ENCODE data around the gene GABPA. TPM values are rescaled to one million over a fixed set of nuclear protein-coding genes. Genes with fewer than 3 reads are reported as not detected.
"Not testable (repeated sequence)": the region's sequence is repeated elsewhere in the genome, so short reads cannot be mapped to it uniquely, and the experiment has no call there.

GABPA gene
- total RNA-seq, 1 experiment from 2014 or later = 29.6 TPM

DNA sequence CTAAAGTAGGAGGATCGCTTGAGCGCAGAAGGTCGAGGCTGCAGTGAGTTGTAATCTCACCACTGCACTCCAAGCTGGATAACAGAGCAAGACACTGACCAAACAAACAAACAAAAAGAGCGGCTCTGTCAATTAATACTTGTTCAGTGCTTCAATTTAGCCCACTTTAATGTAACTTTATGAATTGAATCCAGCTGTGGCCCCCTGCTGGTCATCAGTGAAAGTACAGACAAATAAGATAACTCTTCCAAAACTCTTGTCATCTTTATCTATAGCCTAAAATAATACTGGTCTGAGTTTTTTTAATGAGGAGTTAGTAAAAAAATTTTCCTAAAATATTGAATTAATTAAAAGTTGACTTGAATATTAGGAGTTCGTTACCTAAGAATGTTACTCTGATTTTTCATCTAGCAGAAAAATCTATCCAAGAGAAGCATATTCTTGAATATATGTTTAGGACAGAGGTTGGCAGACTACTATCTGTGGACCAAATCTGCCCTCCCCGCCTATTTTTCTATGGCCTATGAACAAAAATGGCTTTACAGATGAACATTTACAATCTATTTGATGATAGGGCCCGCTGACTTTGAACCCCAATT is 26.2 kb upstream of the GABPA start:
- H3K27ac ChIP-seq (ENCODE audit: low read length) = no peak overlapping the region
- H3K79me2 ChIP-seq (ENCODE audit: low read length) = no peaks in the 10 kb centered on the region
- no peak overlapping the region for H3K9ac ChIP-seq (ENCODE audit: low read length)
- no peaks in the 10 kb centered on the region for H3K36me3 ChIP-seq (ENCODE audit: insufficient read depth, low read length)
- no peak overlapping the region for H3K4me2 ChIP-seq (ENCODE audit: low read depth, low read length, poor library complexity, severe bottlenecking)
- H3K4me1 ChIP-seq (ENCODE audit: low read length) = peaks cover 5% of the 10 kb centered on the region; the same call in 1 of the 2 replicates
- H3K4me3 ChIP-seq (ENCODE audit: low read length) = no peak overlapping the region
- no peaks in the 10 kb centered on the region; the same call in 1 of the 2 replicates for H4K20me1 ChIP-seq (ENCODE audit: insufficient read depth, low read depth, low read length)
- H2AFZ ChIP-seq (ENCODE audit: low read length) = no peak overlapping the region
- no peaks in the 10 kb centered on the region for H3K9me2 ChIP-seq (replicated peaks; ENCODE audit: insufficient read depth, low read length)
- no peaks in the 10 kb centered on the region for H3K9me3 ChIP-seq (ENCODE audit: low read length)
- peak; percentile 78 for DNase-seq
- no peaks in the 10 kb centered on the region for H3K27me3 ChIP-seq (ENCODE audit: low read length)

- Histone ChIP-seq H3K4me3 (ENCODE audit: low read length) (no peak overlapping the region), H3K9me3 (ENCODE audit: low read length) (no peaks in the 10 kb centered on the region), H3K27me3 (ENCODE audit: low read length) (no peaks in the 10 kb centered on the region), H3K4me2 (ENCODE audit: low read depth, low read length, poor library complexity, severe bottlenecking) (no peak overlapping the region), H2AFZ (ENCODE audit: low read length) (peak overlapping the region; percentile 11; the same call in 1 of the 2 replicates), H3K9ac (ENCODE audit: low read length) (no peak overlapping the region), H3K36me3 (ENCODE audit: insufficient read depth, low read length) (no peaks in the 10 kb centered on the region), H3K4me1 (ENCODE audit: low read length) (peaks cover 5% of the 10 kb centered on the region; the same call in 1 of the 2 replicates), H3K79me2 (ENCODE audit: low read length) (no peaks in the 10 kb centered on the region), H4K20me1 (ENCODE audit: insufficient read depth, low read depth, low read length) (no peaks in the 10 kb centered on the region), H3K27ac (ENCODE audit: low read length) (no peak overlapping the region), H3K9me2 (replicated peaks; ENCODE audit: insufficient read depth, low read length) (no peaks in the 10 kb centered on the region)
- peak; percentile 58 for DNase-seq
Observed at GRCh38 chr21:25709684-25710265, 25.0 kb upstream of the GABPA start.

- peaks cover 5% of the 10 kb centered on the region; the same call in 1 of the 2 replicates for H3K4me1 ChIP-seq (ENCODE audit: low read length)
- no peaks in the 10 kb centered on the region for H3K27me3 ChIP-seq (ENCODE audit: low read length)
- H3K9me3 ChIP-seq (ENCODE audit: low read length) = no peaks in the 10 kb centered on the region
- no peaks in the 10 kb centered on the region for H4K20me1 ChIP-seq (ENCODE audit: insufficient read depth, low read depth, low read length)
- H3K9ac ChIP-seq (ENCODE audit: low read length) = no peak overlapping the region
- no peaks in the 10 kb centered on the region for H3K79me2 ChIP-seq (ENCODE audit: low read length)
- no peak overlapping the region for H3K27ac ChIP-seq (ENCODE audit: low read length)
- H2AFZ ChIP-seq (ENCODE audit: low read length) = no peak overlapping the region
- DNase-seq = no peak
- H3K4me2 ChIP-seq (ENCODE audit: low read depth, low read length, poor library complexity, severe bottlenecking) = no peak overlapping the region
- H3K4me3 ChIP-seq (ENCODE audit: low read length) = no peak overlapping the region
- H3K36me3 ChIP-seq (ENCODE audit: insufficient read depth, low read length) = no peaks in the 10 kb centered on the region
- H3K9me2 ChIP-seq (replicated peaks; ENCODE audit: insufficient read depth, low read length) = no peaks in the 10 kb centered on the region
Observed at GRCh38 chr21:25710550-25710949, 24.2 kb upstream of the GABPA start.

GRCh38 chr21:25714066-25714465 is 20.7 kb upstream of the GABPA start:
- not testable (repeated sequence) for H4K20me1 ChIP-seq (ENCODE audit: insufficient read depth, low read depth, low read length); H3K79me2 ChIP-seq (ENCODE audit: low read length); H3K36me3 ChIP-seq (ENCODE audit: insufficient read depth, low read length); H3K27ac ChIP-seq (ENCODE audit: low read length); H3K4me3 ChIP-seq (ENCODE audit: low read length); H3K9me2 ChIP-seq (replicated peaks; ENCODE audit: insufficient read depth, low read length); H3K4me1 ChIP-seq (ENCODE audit: low read length); DNase-seq; H3K9me3 ChIP-seq (ENCODE audit: low read length); H3K9ac ChIP-seq (ENCODE audit: low read length); H3K4me2 ChIP-seq (ENCODE audit: low read depth, low read length, poor library complexity, severe bottlenecking); H2AFZ ChIP-seq (ENCODE audit: low read length); H3K27me3 ChIP-seq (ENCODE audit: low read length)

DNA sequence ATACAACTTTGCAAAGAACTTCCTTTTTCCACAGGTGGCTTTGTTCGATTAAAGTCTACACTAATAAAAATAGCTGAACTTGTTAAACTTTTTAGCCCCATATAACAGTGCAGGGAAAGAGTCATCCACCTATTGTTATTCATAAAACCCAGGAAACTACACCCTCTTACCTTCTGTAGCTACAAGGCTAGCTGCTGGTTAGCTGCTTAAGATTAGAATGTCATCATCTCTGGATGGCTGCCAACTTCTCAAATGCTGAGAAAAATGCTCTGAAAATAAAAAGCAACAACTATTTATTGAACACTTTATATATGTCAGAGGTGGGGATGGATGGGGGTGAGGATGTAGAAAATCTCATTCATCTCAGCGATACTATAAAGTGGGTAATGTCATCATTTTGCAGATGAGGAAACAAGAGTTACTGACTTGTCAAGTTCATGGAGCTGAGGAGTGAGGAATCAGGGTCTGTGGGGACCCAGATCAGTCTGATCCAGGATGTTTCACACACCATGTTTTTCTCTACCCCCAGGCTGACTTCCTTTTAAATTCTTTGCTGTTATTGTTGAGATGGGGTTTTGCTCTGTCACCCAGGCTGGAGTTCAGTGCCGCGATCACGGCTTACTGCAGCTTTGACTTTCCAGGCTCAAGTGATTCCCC is 17.2 kb upstream of the GABPA start:
- Histone ChIP-seq H3K9ac (ENCODE audit: low read length) (no peak overlapping the region), H3K9me3 (ENCODE audit: low read length) (no peaks in the 10 kb centered on the region), H3K36me3 (ENCODE audit: insufficient read depth, low read length) (peaks cover 7% of the 10 kb centered on the region; the same call in 1 of the 2 replicates), H3K4me2 (ENCODE audit: low read depth, low read length, poor library complexity, severe bottlenecking) (no peak overlapping the region), H3K4me3 (ENCODE audit: low read length) (no peak overlapping the region), H3K9me2 (replicated peaks; ENCODE audit: insufficient read depth, low read length) (no peaks in the 10 kb centered on the region), H4K20me1 (ENCODE audit: insufficient read depth, low read depth, low read length) (no peaks in the 10 kb centered on the region), H3K79me2 (ENCODE audit: low read length) (no peaks in the 10 kb centered on the region), H3K27ac (ENCODE audit: low read length) (no peak overlapping the region), H2AFZ (ENCODE audit: low read length) (no peak overlapping the region), H3K4me1 (ENCODE audit: low read length) (no peaks in the 10 kb centered on the region), H3K27me3 (ENCODE audit: low read length) (no peaks in the 10 kb centered on the region)
- no peak for DNase-seq

- no peak overlapping the region for H3K9ac ChIP-seq (ENCODE audit: low read length)
- H3K4me3 ChIP-seq (ENCODE audit: low read length) = no peak overlapping the region
- no peaks in the 10 kb centered on the region for H3K9me2 ChIP-seq (replicated peaks; ENCODE audit: insufficient read depth, low read length)
- no peak overlapping the region for H3K4me2 ChIP-seq (ENCODE audit: low read depth, low read length, poor library complexity, severe bottlenecking)
- H3K79me2 ChIP-seq (ENCODE audit: low read length) = peaks cover 14% of the 10 kb centered on the region
- H3K27ac ChIP-seq (ENCODE audit: low read length) = no peak overlapping the region
- H3K27me3 ChIP-seq (ENCODE audit: low read length) = no peaks in the 10 kb centered on the region
- no peaks in the 10 kb centered on the region for H4K20me1 ChIP-seq (ENCODE audit: insufficient read depth, low read depth, low read length)
- DNase-seq = no peak
- no peaks in the 10 kb centered on the region for H3K4me1 ChIP-seq (ENCODE audit: low read length)
- no peak overlapping the region for H2AFZ ChIP-seq (ENCODE audit: low read length)
- H3K36me3 ChIP-seq (ENCODE audit: insufficient read depth, low read length) = peaks cover 39% of the 10 kb centered on the region; the same call in 1 of the 2 replicates
- no peaks in the 10 kb centered on the region for H3K9me3 ChIP-seq (ENCODE audit: low read length)
Observed at GRCh38 chr21:25721987-25722386, 12.8 kb upstream of the GABPA start.

GRCh38 chr21:25722631-25723030 is 12.1 kb upstream of the GABPA start:
- no peaks in the 10 kb centered on the region for H3K9me3 ChIP-seq (ENCODE audit: low read length)
- no peak overlapping the region for H3K4me3 ChIP-seq (ENCODE audit: low read length)
- H3K4me1 ChIP-seq (ENCODE audit: low read length) = no peaks in the 10 kb centered on the region
- H3K36me3 ChIP-seq (ENCODE audit: insufficient read depth, low read length) = peaks cover 46% of the 10 kb centered on the region; the same call in 1 of the 2 replicates
- no peaks in the 10 kb centered on the region for H3K9me2 ChIP-seq (replicated peaks; ENCODE audit: insufficient read depth, low read length)
- H3K27me3 ChIP-seq (ENCODE audit: low read length) = no peaks in the 10 kb centered on the region
- H3K27ac ChIP-seq (ENCODE audit: low read length) = no peak overlapping the region
- no peak for DNase-seq
- no peaks in the 10 kb centered on the region for H4K20me1 ChIP-seq (ENCODE audit: insufficient read depth, low read depth, low read length)
- no peak overlapping the region for H3K4me2 ChIP-seq (ENCODE audit: low read depth, low read length, poor library complexity, severe bottlenecking)
- H2AFZ ChIP-seq (ENCODE audit: low read length) = no peak overlapping the region
- no peak overlapping the region for H3K9ac ChIP-seq (ENCODE audit: low read length)
- H3K79me2 ChIP-seq (ENCODE audit: low read length) = peaks cover 21% of the 10 kb centered on the region

DNA sequence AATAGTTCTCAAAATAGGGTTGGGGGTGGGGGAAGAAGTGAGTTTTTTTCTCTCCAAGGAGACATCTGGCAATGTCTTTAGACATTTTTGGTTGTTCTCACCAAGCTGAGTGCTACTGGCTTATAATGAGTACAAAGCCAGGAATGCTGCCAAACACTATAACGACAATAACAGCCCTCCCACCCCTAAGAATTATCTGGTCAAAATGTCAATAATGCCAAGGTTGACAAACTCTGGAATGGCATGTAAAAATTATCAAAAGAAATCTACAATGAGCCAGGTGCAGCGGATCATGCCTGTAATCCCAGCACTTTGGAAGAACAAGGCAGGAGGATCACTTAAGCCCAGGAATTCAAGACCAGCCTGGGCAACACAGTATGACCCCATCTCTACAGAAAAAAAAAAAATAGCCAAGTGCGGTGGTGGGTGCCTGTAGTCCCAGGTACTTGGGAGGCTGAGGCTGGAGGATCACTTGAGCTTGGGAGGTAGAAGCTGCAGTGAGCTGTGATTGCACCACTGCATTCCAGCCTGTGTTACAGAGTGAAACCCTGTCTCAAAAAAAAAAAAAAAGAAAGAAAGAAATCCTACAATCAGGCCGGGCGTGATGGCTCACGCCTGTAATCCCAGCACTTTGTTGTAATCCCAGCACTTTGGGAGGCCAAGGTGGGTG is 2.5 kb upstream of the GABPA start:
- Histone ChIP-seq H3K9me2 (replicated peaks; ENCODE audit: insufficient read depth, low read length) (no peaks in the 10 kb centered on the region), H3K36me3 (ENCODE audit: insufficient read depth, low read length) (peaks cover 40% of the 10 kb centered on the region; the same call in 1 of the 2 replicates), H3K9ac (ENCODE audit: low read length) (no peak overlapping the region), H3K4me2 (ENCODE audit: low read depth, low read length, poor library complexity, severe bottlenecking) (no peak overlapping the region), H3K4me3 (ENCODE audit: low read length) (no peak overlapping the region), H3K79me2 (ENCODE audit: low read length) (peaks cover 88% of the 10 kb centered on the region), H3K27ac (ENCODE audit: low read length) (no peak overlapping the region), H4K20me1 (ENCODE audit: insufficient read depth, low read depth, low read length) (peaks cover 16% of the 10 kb centered on the region), H3K9me3 (ENCODE audit: low read length) (no peaks in the 10 kb centered on the region), H3K4me1 (ENCODE audit: low read length) (peaks cover 23% of the 10 kb centered on the region), H2AFZ (ENCODE audit: low read length) (no peak overlapping the region), H3K27me3 (ENCODE audit: low read length) (no peaks in the 10 kb centered on the region)
- DNase-seq = peak; percentile 27

All from Karpas-422 (cell line).